DOHH2 (cell line): ENCODE results near the gene PRKAG3.

Source experiments
- EZH2phosphoT487 ChIP-seq: fragments of 200-600 bp; sonication (generic); IDR thresholded peaks from 2 replicates; pipeline ENCODE4 v1.6.1; 2017; ENCODE audit warnings: borderline replicate concordance, mild to moderate bottlenecking, antibody characterized with exemption, low read length, moderate library complexity, mixed read lengths
- TF ChIP-seq, protein P1 (sequence below): fragments of 200-600 bp; sonication (generic); IDR thresholded peaks from one replicate; pipeline ENCODE4 v1.5.1; 2014; ENCODE audit warnings: antibody characterized with exemption, mild to moderate bottlenecking, low read depth, low read length; ENCODE audit not compliant: poor library complexity, severe bottlenecking

DNA sequence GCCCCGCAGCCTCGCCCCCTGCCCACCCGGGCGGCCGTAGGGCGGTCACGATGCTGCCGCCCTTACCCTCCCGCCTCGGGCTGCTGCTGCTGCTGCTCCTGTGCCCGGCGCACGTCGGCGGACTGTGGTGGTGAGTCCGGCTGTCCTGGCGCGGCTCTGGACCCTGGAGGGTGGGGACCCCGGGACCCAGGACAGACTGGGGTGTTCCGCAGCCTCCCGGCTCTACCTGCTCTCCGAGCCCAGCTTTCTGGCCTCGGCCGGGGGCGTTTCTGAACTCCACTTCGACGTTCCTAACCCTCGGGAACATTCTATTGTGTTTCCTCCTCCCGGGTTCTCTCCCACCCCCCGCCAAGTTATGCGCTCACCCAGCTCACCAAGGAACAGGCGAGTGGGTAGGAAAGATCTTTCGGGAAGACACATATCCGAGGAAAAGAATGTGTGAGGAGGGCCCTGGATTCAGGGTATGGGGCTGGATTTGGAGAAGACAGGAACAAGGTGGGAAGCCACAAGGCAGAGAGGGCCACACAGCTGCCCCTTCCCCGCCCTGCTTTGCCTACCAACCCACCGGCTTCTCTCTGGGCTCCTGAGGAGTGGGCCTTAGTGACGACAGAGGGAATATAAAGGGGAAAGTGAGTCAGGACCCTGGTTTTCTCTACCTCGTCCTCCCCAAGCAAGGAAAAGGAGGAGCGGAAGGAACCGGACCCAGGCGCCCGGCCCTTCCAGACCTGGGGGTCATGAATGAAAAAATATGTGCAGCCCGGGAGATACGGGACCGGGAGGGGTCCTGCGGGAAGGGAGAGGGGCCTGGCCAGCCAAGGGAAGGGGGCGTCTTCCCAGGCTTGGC, 28.6 kb upstream of the PRKAG3 start:
- TF ChIP-seq, protein P1, sequence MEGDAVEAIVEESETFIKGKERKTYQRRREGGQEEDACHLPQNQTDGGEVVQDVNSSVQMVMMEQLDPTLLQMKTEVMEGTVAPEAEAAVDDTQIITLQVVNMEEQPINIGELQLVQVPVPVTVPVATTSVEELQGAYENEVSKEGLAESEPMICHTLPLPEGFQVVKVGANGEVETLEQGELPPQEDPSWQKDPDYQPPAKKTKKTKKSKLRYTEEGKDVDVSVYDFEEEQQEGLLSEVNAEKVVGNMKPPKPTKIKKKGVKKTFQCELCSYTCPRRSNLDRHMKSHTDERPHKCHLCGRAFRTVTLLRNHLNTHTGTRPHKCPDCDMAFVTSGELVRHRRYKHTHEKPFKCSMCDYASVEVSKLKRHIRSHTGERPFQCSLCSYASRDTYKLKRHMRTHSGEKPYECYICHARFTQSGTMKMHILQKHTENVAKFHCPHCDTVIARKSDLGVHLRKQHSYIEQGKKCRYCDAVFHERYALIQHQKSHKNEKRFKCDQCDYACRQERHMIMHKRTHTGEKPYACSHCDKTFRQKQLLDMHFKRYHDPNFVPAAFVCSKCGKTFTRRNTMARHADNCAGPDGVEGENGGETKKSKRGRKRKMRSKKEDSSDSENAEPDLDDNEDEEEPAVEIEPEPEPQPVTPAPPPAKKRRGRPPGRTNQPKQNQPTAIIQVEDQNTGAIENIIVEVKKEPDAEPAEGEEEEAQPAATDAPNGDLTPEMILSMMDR: no peak
- 0 out of 2 replicates have a peak, but pooled peaks have one; percentile 49 for TF ChIP-seq EZH2phosphoT487
